ENCODE measurements around the gene AIPL1.

DNA sequence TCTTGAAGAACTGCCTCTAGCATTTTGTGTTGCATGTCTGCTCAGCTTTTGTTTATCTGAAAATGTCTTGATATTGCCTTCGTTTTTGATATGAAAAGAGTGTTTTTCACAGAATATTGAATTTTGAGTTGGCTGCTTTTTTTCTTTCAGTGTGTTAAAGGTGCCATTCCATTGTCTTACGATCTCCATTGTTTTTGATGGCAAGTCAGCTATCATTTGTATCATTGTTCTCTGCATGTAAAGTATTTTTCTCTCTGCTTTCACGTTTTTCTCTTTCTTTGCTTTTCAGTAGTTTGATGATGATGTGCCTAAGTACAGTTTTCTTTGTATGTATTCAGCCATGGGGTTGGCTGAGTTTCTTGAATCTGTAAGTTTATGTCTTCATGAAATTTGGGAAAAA, 57.0 kb downstream of the AIPL1 start:
- no peak for TF ChIP-seq POLR2A (IDR thresholded peaks at IDR 0.05)
- TF ChIP-seq CTCF (IDR thresholded peaks at IDR 0.05 in 8 of 11, conservative IDR thresholded peaks at IDR 0.05 in 3 of 11): no peak
